Activated T-helper 1 cell treated with Interleukin-2 at 50 U/mL for 16 hours (primary cell): ENCODE measurements around the gene ZNF503.

ENCODE experiments used
- DNase-seq: peaks from one replicate; pipeline ENCODE4 v3.0.0-alpha.2; 2020; ENCODE audit warnings: low read depth

The ZNF503 gene

GRCh38 chr10:75406462-75407223 lies 5.1 kb upstream of the ZNF503 start:
- DNase-seq, result no peak

- no peak for DNase-seq
Measured at GRCh38 chr10:75405598-75406461, 4.3 kb upstream of the ZNF503 start.

- DNase-seq, result no peak
Measured at GRCh38 chr10:75404815-75405597, 3.4 kb upstream of the ZNF503 start.

- no peak for DNase-seq
Measured at GRCh38 chr10:75403939-75404814, 2.6 kb upstream of the ZNF503 start.

GRCh38 chr10:75403144-75403938 lies 1.8 kb upstream of the ZNF503 start:
- DNase-seq, result no peak

- no peak for DNase-seq
Measured at GRCh38 chr10:75402486-75403143, 1.1 kb upstream of the ZNF503 start.

GRCh38 chr10:75400771-75401568 lies 594 bp downstream of the ZNF503 start:
- no peak for DNase-seq

GRCh38 chr10:75400163-75400770 lies 1.3 kb downstream of the ZNF503 start:
- no peak for DNase-seq

- no peak for DNase-seq
Measured at GRCh38 chr10:75399461-75400162, 2.0 kb downstream of the ZNF503 start.

- DNase-seq, result no peak
Measured at GRCh38 chr10:75398692-75399460, 2.7 kb downstream of the ZNF503 start.

- DNase-seq, result no peak
Measured at GRCh38 chr10:75398200-75398691, 3.3 kb downstream of the ZNF503 start.

GRCh38 chr10:75397496-75398199 lies 3.9 kb downstream of the ZNF503 start:
- DNase-seq, result no peak

GRCh38 chr10:75396631-75397495 lies 4.7 kb downstream of the ZNF503 start:
- DNase-seq, result no peak

- DNase-seq, result no peak
Measured at GRCh38 chr10:75395932-75396630, 5.5 kb downstream of the ZNF503 start.
